HEK293T (cell line): ENCODE measurements around the gene MAK.
"Not testable (repeated sequence)": the region's sequence is repeated elsewhere in the genome, so short reads cannot be mapped to it uniquely, and the experiment has no call there.

Experiments used
- CTCF ChIA-PET: fragments of 350-600 bp; formaldehyde crosslinking; extraction: SDS; loops from one replicate; lab custom pipeline; 2021; ENCODE audit warnings: antibody characterized with exemption, inconsistent platforms; lab: Yijun Ruan, JAX
- POLR2A ChIA-PET: fragments of 350-600 bp; formaldehyde crosslinking; extraction: SDS; loops from one replicate; lab custom pipeline; 2020; ENCODE audit warnings: antibody characterized with exemption, inconsistent platforms; lab: Yijun Ruan, JAX
- DNase-seq: peaks from one replicate; pipeline ENCODE4 v3.0.0; 2012; ENCODE audit warnings: mixed read lengths; ENCODE audit errors: extremely low spot score
- ARNT ChIP-seq: fragments of 450-650 bp; IDR thresholded peaks from 2 replicates; pipeline ENCODE4 v1.6.1; 2017; ENCODE audit warnings: mild to moderate bottlenecking
- BHLHE40 ChIP-seq: fragments of 450-650 bp; IDR thresholded peaks from 2 replicates; pipeline ENCODE4 v1.6.1; 2016; ENCODE audit warnings: mild to moderate bottlenecking, moderate library complexity, borderline replicate concordance
- CTBP1 ChIP-seq: fragments of 450-650 bp; IDR thresholded peaks from 2 replicates; pipeline ENCODE4 v1.6.1; 2016; ENCODE audit warnings: borderline replicate concordance
- ELF4 ChIP-seq: fragments of 450-650 bp; IDR thresholded peaks from 2 replicates; pipeline ENCODE4 v1.6.1; 2017; ENCODE audit warnings: antibody characterized with exemption
- FOXA1 ChIP-seq: fragments of 450-650 bp; IDR thresholded peaks from 2 replicates; pipeline ENCODE4 v1.6.1; 2016; ENCODE audit warnings: mild to moderate bottlenecking
- FOXK2 ChIP-seq: fragments of 450-650 bp; IDR thresholded peaks from 2 replicates; pipeline ENCODE4 v1.6.1; 2016; ENCODE audit warnings: mild to moderate bottlenecking
- FOXM1 ChIP-seq: fragments of 450-650 bp; IDR thresholded peaks from 2 replicates; pipeline ENCODE4 v1.6.1; 2017; ENCODE audit warnings: mild to moderate bottlenecking, borderline replicate concordance
- HDGF ChIP-seq: fragments of 450-650 bp; IDR thresholded peaks from 2 replicates; pipeline ENCODE4 v1.6.1; 2017; ENCODE audit warnings: antibody characterized with exemption, borderline replicate concordance
- L3MBTL2 ChIP-seq: fragments of 450-650 bp; conservative IDR thresholded peaks from 2 replicates; pipeline ENCODE4 v1.6.1; 2016; ENCODE audit warnings: mild to moderate bottlenecking
- LEF1 ChIP-seq: fragments of 450-650 bp; IDR thresholded peaks from 2 replicates; pipeline ENCODE4 v1.6.1; 2017; ENCODE audit warnings: mild to moderate bottlenecking, borderline replicate concordance
- NFRKB ChIP-seq: fragments of 450-650 bp; IDR thresholded peaks from 2 replicates; pipeline ENCODE4 v1.6.1; 2016; ENCODE audit warnings: mild to moderate bottlenecking, moderate library complexity
- SP1 ChIP-seq: fragments of 450-650 bp; IDR thresholded peaks from 2 replicates; pipeline ENCODE4 v1.6.1; 2017
- SUZ12 ChIP-seq: fragments of 450-650 bp; IDR thresholded peaks from 2 replicates; pipeline ENCODE4 v1.6.1; 2016; ENCODE audit warnings: mild to moderate bottlenecking
- TARDBP ChIP-seq: fragments of 450-650 bp; IDR thresholded peaks from 2 replicates; pipeline ENCODE4 v1.6.1; 2016
- ZNF384 ChIP-seq: fragments of 450-650 bp; IDR thresholded peaks from 2 replicates; pipeline ENCODE4 v1.6.1; 2016
- TF ChIP-seq, protein P1 (sequence below): fragments of 450-650 bp; IDR thresholded peaks from 2 replicates; pipeline ENCODE4 v1.6.1; 2016

The MAK gene

GRCh38 chr6:10883312-10884244 lies 45.2 kb upstream of the MAK start:
- ChIA-PET CTCF (interaction anchor here (0.6 kb wide), 1 partner anchor 54 kb away, joined by 3 read pairs; no protein-coding TSS in a partner anchor), POLR2A (no interaction called here)
- TF ChIP-seq ARNT (no peak), L3MBTL2 (no peak), FOXM1 (no peak)
- TF ChIP-seq, protein P1, sequence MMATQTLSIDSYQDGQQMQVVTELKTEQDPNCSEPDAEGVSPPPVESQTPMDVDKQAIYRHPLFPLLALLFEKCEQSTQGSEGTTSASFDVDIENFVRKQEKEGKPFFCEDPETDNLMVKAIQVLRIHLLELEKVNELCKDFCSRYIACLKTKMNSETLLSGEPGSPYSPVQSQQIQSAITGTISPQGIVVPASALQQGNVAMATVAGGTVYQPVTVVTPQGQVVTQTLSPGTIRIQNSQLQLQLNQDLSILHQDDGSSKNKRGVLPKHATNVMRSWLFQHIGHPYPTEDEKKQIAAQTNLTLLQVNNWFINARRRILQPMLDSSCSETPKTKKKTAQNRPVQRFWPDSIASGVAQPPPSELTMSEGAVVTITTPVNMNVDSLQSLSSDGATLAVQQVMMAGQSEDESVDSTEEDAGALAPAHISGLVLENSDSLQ = no peak
- no peak for DNase-seq

DNA sequence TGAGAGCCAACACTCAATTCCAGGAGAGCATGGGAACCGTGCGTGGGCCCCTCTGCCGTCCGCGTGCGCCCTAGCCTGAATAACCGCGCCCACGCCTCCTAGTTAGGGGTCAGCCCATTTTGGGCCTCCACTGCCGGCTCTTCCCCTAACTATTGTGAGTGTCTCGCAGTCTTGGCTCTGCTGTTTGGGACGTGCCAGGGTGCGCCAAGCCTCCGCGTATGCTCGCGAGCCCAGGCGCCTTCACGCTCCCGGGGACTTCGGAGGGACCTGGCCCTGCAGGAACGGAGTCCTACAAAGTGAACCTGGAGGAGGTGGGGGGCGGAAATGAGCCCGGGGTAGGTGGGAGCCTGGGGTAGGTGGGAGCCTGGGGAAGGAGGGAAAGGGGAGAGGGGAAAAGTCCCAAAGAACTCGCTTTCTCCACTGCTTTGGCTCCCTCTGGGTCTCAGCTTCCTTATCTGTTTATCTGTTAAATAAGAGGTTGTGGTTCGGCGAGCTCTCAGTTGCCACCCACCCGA lies 44.4 kb upstream of the MAK start:
- TF ChIP-seq, protein P1 = no peak
- no peak for TF ChIP-seq SUZ12
- no peak for TF ChIP-seq BHLHE40
- TF ChIP-seq HDGF = no peak
- no peak for TF ChIP-seq ELF4
- no peak for TF ChIP-seq NFRKB
- no peak for TF ChIP-seq CTBP1
- no peak for TF ChIP-seq FOXA1
- TF ChIP-seq ARNT = no peak
- no peak for TF ChIP-seq FOXM1
- no peak for TF ChIP-seq FOXK2
- no peak for TF ChIP-seq SP1
- CTCF ChIA-PET = no interaction called here
- no peak for DNase-seq
- POLR2A ChIA-PET = no interaction called here

- CTCF ChIA-PET, DNase-seq, POLR2A ChIA-PET: not testable (repeated sequence)
Observed at GRCh38 chr6:10882253-10882630, 43.9 kb upstream of the MAK start.

- DNase-seq = no peak
- ChIA-PET CTCF (no interaction called here), POLR2A (no interaction called here)
- no peak for TF ChIP-seq SUZ12
Observed at GRCh38 chr6:10880366-10880765, 42.0 kb upstream of the MAK start.

- ChIA-PET CTCF (no interaction called here), POLR2A (no interaction called here)
- no peak for TF ChIP-seq HDGF
- no peak for TF ChIP-seq SP1
- no peak for TF ChIP-seq BHLHE40
- no peak for TF ChIP-seq CTBP1
- TF ChIP-seq L3MBTL2 = no peak
- TF ChIP-seq SUZ12 = no peak
- TF ChIP-seq ZNF384 = no peak
- no peak for TF ChIP-seq LEF1
- TF ChIP-seq ARNT = no peak
- no peak for TF ChIP-seq NFRKB
- TF ChIP-seq, protein P1 = no peak
- TF ChIP-seq TARDBP = no peak
- no peak for TF ChIP-seq FOXK2
- TF ChIP-seq ELF4 = no peak
- no peak for TF ChIP-seq FOXA1
- no peak for TF ChIP-seq FOXM1
- no peak for DNase-seq
Observed at GRCh38 chr6:10877871-10878270, 39.5 kb upstream of the MAK start.

DNA sequence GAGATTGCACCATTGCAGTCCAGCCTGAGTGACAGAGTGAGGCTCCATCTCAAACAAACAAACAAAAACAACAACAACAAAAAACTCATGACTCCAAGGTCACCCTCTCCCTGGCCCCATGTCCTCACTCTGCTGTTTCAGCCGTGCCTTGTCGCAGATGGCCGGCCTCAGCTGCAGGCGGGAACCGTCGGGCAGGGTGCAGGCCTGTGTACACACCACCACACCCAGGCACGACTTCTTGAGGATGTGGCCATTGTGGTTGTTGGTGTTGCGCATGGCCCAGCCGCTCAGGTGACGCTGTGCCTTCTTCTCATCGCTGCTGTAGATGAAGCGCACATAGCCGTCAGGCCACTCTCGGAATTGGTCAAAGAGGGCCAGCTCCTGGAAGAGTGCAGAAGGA lies 38.7 kb upstream of the MAK start:
- TF ChIP-seq FOXA1 (no peak), ARNT (no peak), LEF1 (no peak), SUZ12 (no peak), BHLHE40 (no peak), FOXM1 (no peak), TARDBP (no peak), NFRKB (no peak), L3MBTL2 (no peak), SP1 (no peak), CTBP1 (no peak), FOXK2 (no peak)
- ChIA-PET CTCF (interaction anchor here (0.6 kb wide), 1 partner anchor 213 kb away, joined by 3 read pairs; no protein-coding TSS in a partner anchor), POLR2A (interaction anchor here (4.8 kb wide), 1 partner anchor 10 kb away, joined by 23 read pairs; the partner anchor contains the start of gene SYCP2L)
- DNase-seq = no peak

DNA sequence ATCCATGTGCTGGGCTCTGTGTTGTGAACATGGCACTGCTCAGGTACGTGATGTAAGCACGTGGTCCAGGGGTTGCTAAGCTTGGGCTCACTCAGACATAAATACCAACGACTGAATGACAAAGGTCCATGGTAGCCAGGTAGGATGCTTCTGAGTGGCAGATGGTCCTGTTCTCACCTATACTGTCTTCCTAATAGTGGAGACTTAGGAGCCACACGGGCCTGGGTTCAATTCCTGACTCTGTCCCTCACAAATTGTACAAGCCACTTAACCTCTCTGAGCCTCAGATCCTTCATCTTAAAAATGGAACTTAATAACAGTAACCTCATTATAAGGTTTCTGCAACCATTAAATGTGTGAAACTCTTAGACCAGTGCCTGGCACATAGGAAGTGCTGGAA lies 36.7 kb upstream of the MAK start:
- POLR2A ChIA-PET = interaction anchor here (4.8 kb wide), 1 partner anchor 12 kb away, joined by 23 read pairs; the partner anchor contains the start of gene SYCP2L
- no peak for TF ChIP-seq SP1
- TF ChIP-seq L3MBTL2 = no peak
- no peak for TF ChIP-seq BHLHE40
- TF ChIP-seq ELF4 = no peak
- no peak for TF ChIP-seq ARNT
- no peak for TF ChIP-seq LEF1
- TF ChIP-seq FOXK2 = no peak
- TF ChIP-seq HDGF = no peak
- TF ChIP-seq FOXM1 = no peak
- no peak for TF ChIP-seq ZNF384
- TF ChIP-seq NFRKB = no peak
- TF ChIP-seq TARDBP = no peak
- TF ChIP-seq, protein P1 = no peak
- no peak for TF ChIP-seq CTBP1
- CTCF ChIA-PET = interaction anchor here (0.8 to 1.7 kb wide), 2 partner anchors 12 to 194 kb away, joined by 4 to 8 read pairs; partner anchors contain the start of gene SYCP2L
- DNase-seq = no peak
